Duodenal mucosa (tissue), 2 donors: Measurements from ENCODE around the gene NECAB2.

ENCODE experiments used
- H3K27ac ChIP-seq: one replicate; pipeline ENCODE4 v1.7.0; 2013; ENCODE audit warnings: low read depth, low read length
- H3K27me3 ChIP-seq, 2 donors: one replicate each; pipeline ENCODE4 v1.7.0; 2013; ENCODE audit warnings: low read length in 2 of 2, control low read depth in 1 of 2; ENCODE audit not compliant: insufficient read depth in 2 of 2, control insufficient read depth in 1 of 2
- H3K36me3 ChIP-seq, 2 donors: one replicate each; pipeline ENCODE4 v1.7.0; 2013; ENCODE audit warnings: low read length in 2 of 2, control low read depth in 1 of 2; ENCODE audit not compliant: insufficient read depth in 2 of 2, control insufficient read depth in 1 of 2
- H3K4me1 ChIP-seq, 2 donors: one replicate each; pipeline ENCODE4 v1.7.0; 2013; ENCODE audit warnings: low read length in 2 of 2, control low read depth in 1 of 2; ENCODE audit not compliant: insufficient read depth in 2 of 2, control insufficient read depth in 1 of 2
- H3K4me3 ChIP-seq, 2 donors: one replicate each; pipeline ENCODE4 v1.7.0; 2013; ENCODE audit warnings: low read length in 2 of 2, low read depth in 1 of 2
- H3K9ac ChIP-seq, 2 donors: one replicate each; pipeline ENCODE4 v1.7.0; 2013; ENCODE audit warnings: low read length in 2 of 2, low read depth in 1 of 2
- H3K9me3 ChIP-seq, 2 donors: one replicate each; pipeline ENCODE4 v1.7.0; 2013; ENCODE audit warnings: low read length in 2 of 2, control low read depth in 1 of 2; ENCODE audit not compliant: control insufficient read depth in 1 of 2

NECAB2 gene

DNA sequence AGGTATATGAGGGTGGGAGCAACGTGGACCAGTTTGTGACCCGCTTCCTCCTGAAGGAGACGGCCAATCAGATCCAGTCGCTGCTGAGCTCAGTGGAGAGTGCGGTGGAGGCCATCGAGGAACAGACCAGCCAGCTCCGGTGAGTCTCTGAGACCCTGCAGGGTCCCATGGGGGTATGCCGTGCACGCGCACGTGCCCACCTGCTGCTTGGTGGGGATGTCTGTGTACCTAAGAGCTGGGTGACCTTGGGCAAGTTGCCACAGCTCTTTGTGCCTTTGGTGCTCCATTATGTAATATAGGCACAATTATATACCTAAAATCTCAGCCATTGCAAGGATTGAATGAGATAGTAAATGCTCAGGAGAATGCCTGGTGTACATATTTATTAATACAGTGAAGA is 22.4 kb downstream of the NECAB2 start:
- no peaks in the 10 kb centered on the region for H3K36me3 ChIP-seq
- H3K4me1 ChIP-seq: peaks cover 5 to 8% of the 10 kb centered on the region in 2 donors
- no peaks in the 10 kb centered on the region for H3K9me3 ChIP-seq
- H3K27ac ChIP-seq: no peak overlapping the region
- H3K4me3 ChIP-seq: no peak overlapping the region
- H3K27me3 ChIP-seq: peaks cover 4 to 11% of the 10 kb centered on the region in 2 donors
- no peak overlapping the region for H3K9ac ChIP-seq

GRCh38 chr16:83992624-83993023 is 24.6 kb downstream of the NECAB2 start:
- H3K36me3 ChIP-seq: no peaks in the 10 kb centered on the region
- H3K4me3 ChIP-seq: no peak overlapping the region
- H3K27me3 ChIP-seq: peaks cover 4 to 15% of the 10 kb centered on the region in 2 donors
- H3K27ac ChIP-seq: no peak overlapping the region
- no peaks in the 10 kb centered on the region for H3K9me3 ChIP-seq
- no peak overlapping the region for H3K9ac ChIP-seq
- peaks cover 5 to 8% of the 10 kb centered on the region in 2 donors for H3K4me1 ChIP-seq

DNA sequence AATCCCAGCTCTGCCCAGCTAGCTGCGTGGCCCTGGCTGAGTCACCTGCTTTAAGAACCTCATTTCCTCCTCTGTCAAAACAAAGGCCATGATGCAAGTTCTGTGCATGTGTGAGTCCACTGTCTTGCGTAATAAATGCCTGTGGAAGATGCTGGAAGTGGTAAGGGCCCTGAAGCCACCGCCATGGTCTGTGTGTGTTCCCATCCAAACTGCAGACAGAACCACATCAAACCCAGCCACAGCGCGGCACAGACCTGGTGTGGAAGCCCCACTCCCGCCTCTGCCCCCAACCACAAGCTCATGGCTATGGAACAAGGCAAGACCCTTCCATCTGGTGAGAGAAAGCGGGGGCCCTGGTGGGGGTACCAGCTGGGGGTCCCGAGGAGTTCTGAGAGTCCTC is 26.0 kb downstream of the NECAB2 start:
- H3K4me3 ChIP-seq: no peak overlapping the region
- no peaks in the 10 kb centered on the region for H3K36me3 ChIP-seq
- peaks cover 5 to 8% of the 10 kb centered on the region in 2 donors for H3K4me1 ChIP-seq
- no peak overlapping the region for H3K9ac ChIP-seq
- H3K27me3 ChIP-seq: peaks cover 7 to 14% of the 10 kb centered on the region in 2 donors
- no peaks in the 10 kb centered on the region for H3K9me3 ChIP-seq
- no peak overlapping the region for H3K27ac ChIP-seq

DNA sequence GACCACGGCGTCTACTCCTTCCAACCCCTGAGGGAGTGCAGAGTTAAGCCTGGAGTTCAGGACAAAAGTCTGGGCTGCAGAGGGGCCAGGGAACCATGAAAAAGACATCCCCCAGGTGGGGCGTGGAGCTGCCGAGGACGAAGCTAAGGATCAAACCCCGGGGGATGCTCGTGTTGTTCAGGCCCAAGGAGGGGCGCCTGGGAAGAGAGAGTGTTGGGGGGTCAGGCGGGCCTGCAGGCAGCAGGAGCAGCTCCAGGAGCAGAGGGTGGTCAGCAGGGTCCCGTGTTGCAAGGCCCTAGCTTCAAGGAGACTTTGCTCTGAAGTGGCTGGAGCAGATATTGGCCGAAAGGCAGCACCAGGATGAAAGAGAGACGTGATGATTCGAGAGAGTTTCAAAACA is 26.7 kb downstream of the NECAB2 start:
- Histone ChIP-seq H3K4me3 (no peak overlapping the region), H3K9ac (no peak overlapping the region), H3K27me3 (peaks cover 3 to 9% of the 10 kb centered on the region in 2 donors), H3K4me1 (peaks cover 5 to 8% of the 10 kb centered on the region in 2 donors), H3K9me3 (no peaks in the 10 kb centered on the region), H3K27ac (no peak overlapping the region), H3K36me3 (no peaks in the 10 kb centered on the region)

DNA sequence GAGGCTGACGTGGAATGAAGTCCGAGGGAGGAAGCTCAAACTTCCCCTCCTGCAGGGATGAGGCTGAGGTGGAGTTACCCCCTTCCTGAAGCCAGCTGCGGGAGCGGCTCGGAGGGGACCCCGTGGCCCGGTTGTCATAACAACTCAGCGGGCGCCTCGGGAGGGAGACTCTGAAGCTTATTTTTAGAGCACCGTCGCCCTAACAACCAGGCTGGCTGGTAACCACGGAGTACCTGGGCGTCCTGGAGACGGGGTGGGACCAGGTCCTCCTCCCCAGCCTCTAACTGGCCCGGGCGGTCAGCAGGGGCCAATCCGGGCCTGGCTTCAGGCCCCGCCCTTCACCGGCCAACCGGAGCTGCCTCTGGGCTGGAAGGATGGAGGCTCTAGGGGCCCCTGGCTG is 27.7 kb downstream of the NECAB2 start:
- no peak overlapping the region for H3K27ac ChIP-seq
- peaks cover 3 to 4% of the 10 kb centered on the region in 2 donors for H3K27me3 ChIP-seq
- peaks cover 5 to 8% of the 10 kb centered on the region in 2 donors for H3K4me1 ChIP-seq
- H3K9ac ChIP-seq: no peak overlapping the region
- no peaks in the 10 kb centered on the region for H3K9me3 ChIP-seq
- no peaks in the 10 kb centered on the region for H3K36me3 ChIP-seq
- H3K4me3 ChIP-seq: no peak overlapping the region

GRCh38 chr16:83996481-83997252 is 28.6 kb downstream of the NECAB2 start:
- no peak overlapping the region for H3K9ac ChIP-seq
- no peak overlapping the region for H3K27ac ChIP-seq
- H3K36me3 ChIP-seq: no peaks in the 10 kb centered on the region

GRCh38 chr16:83998091-83998490 is 30.0 kb downstream of the NECAB2 start:
- no peaks in the 10 kb centered on the region for H3K36me3 ChIP-seq
- H3K27ac ChIP-seq: no peak overlapping the region
- H3K9me3 ChIP-seq: no peaks in the 10 kb centered on the region
- no peak overlapping the region for H3K9ac ChIP-seq
- H3K4me1 ChIP-seq: peaks cover 2 to 4% of the 10 kb centered on the region in 2 donors
- no peak overlapping the region for H3K4me3 ChIP-seq
- peaks cover 3 to 4% of the 10 kb centered on the region in 2 donors for H3K27me3 ChIP-seq

More at GRCh38 chr16:83996481-83997252, 28.6 kb downstream of the NECAB2 start:
- Histone ChIP-seq H3K27me3 (peaks cover 3 to 4% of the 10 kb centered on the region in 2 donors), H3K4me3 (no peak overlapping the region), H3K9me3 (no peaks in the 10 kb centered on the region), H3K4me1 (peaks cover 5 to 8% of the 10 kb centered on the region in 2 donors)

DNA sequence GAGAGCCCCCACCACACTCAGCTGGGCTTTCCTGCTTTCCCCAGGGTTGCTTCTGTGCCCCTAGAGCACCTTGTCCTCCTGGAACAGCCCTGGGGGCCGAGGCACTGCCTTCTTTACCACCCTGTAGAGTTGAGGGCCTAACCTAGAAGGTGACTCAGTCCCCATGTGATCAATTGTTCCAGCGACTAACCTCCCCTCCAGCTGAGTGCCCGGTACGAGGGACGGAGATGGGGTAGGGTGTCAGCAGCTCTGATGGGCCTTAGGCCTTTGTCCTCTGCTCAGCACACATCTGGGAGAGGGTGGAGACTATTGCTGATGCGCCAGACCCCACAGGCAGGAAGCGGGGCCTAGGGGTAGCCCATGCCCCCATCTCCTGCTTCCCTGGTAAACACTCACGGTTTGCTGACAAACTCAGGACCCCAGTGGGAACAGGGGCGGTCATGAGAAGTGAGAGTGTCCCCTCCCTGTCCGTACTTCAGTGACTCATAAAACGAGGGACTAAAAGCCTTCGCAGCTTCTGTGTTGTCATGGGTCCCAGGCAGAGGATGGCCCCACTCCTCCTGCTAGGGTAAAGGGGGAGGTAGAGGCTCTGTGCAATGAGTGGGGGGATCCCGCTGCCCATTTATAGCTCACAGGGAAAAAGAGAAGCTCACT is 33.1 kb downstream of the NECAB2 start:
- no peaks in the 10 kb centered on the region for H3K36me3 ChIP-seq
- peaks cover 3 to 6% of the 10 kb centered on the region in 2 donors for H3K27me3 ChIP-seq
- H3K9me3 ChIP-seq: no peaks in the 10 kb centered on the region

DNA sequence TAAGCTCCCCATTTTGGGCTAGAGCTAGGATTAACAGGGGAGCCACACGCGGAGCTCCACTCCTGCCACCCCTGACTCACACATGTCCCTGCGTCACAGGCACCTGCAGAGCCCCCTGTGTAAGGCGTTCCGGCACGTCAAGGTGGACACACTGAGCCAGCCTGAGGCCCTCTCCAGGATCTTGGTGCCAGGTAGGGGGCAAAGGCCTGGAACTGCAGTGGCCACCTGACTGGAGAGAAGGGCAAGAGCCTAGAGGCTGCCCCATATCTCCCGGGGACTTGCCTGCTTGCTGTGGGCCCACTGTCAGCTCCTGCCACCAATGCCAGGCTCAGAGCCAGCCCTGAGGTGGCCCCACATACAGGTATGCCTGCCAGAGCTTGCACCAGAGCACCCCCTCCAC is 33.7 kb downstream of the NECAB2 start:
- H3K27ac ChIP-seq: no peak overlapping the region
- H3K9me3 ChIP-seq: no peaks in the 10 kb centered on the region
- no peak overlapping the region for H3K9ac ChIP-seq
- H3K36me3 ChIP-seq: no peaks in the 10 kb centered on the region
- no peaks in the 10 kb centered on the region for H3K4me1 ChIP-seq
- H3K4me3 ChIP-seq: no peak overlapping the region
- H3K27me3 ChIP-seq: peaks cover 3 to 6% of the 10 kb centered on the region in 2 donors

More for the DNA sequence above, 33.1 kb downstream of the NECAB2 start:
- H3K4me1 ChIP-seq: no peaks in the 10 kb centered on the region
- H3K9ac ChIP-seq: no peak overlapping the region
- H3K27ac ChIP-seq: no peak overlapping the region
- H3K4me3 ChIP-seq: no peak overlapping the region

GRCh38 chr16:84003038-84003437 is 35.0 kb downstream of the NECAB2 start:
- Histone ChIP-seq H3K9me3 (no peaks in the 10 kb centered on the region), H3K36me3 (no peaks in the 10 kb centered on the region), H3K4me3 (no peak overlapping the region), H3K9ac (no peak overlapping the region), H3K4me1 (no peaks in the 10 kb centered on the region), H3K27me3 (peaks cover 3 to 6% of the 10 kb centered on the region in 2 donors), H3K27ac (no peak overlapping the region)
